Stimulated activated CD4-positive, alpha-beta T cell treated with anti-CD3 and anti-CD28 coated beads, Interleukin-12 subunit alpha, Interleukin-12 subunit beta, amount 100 ng/mL, for 24 hours (primary cell): ENCODE measurements around the gene PRKAG2.

Experiments
- DNase-seq, 2 experiments: peaks; one replicate each; pipeline ENCODE4 v3.0.0-alpha.2; 2020; ENCODE audit warnings: low read depth in 2 of 2

PRKAG2 gene

GRCh38 chr7:151866028-151866427 lies 10.9 kb downstream of the PRKAG2 start:
- no peak for DNase-seq

GRCh38 chr7:151865070-151865670 lies 11.7 kb downstream of the PRKAG2 start:
- DNase-seq: no peak

GRCh38 chr7:151864561-151864960 lies 12.4 kb downstream of the PRKAG2 start:
- DNase-seq: no peak

GRCh38 chr7:151864081-151864480 lies 12.8 kb downstream of the PRKAG2 start:
- no peak for DNase-seq

- DNase-seq: no peak
Measured at GRCh38 chr7:151863386-151864079, 13.4 kb downstream of the PRKAG2 start.

GRCh38 chr7:151862606-151863381 lies 14.1 kb downstream of the PRKAG2 start:
- DNase-seq: no peak

GRCh38 chr7:151861881-151862280 lies 15.0 kb downstream of the PRKAG2 start:
- no peak for DNase-seq

GRCh38 chr7:151860771-151861170 lies 16.1 kb downstream of the PRKAG2 start:
- DNase-seq: no peak

- no peak for DNase-seq
Measured at GRCh38 chr7:151859948-151860685, 16.8 kb downstream of the PRKAG2 start.

GRCh38 chr7:151859111-151859947 lies 17.6 kb downstream of the PRKAG2 start:
- no peak for DNase-seq

GRCh38 chr7:151858456-151858855 lies 18.5 kb downstream of the PRKAG2 start:
- DNase-seq: no peak

GRCh38 chr7:151857866-151858450 lies 19.0 kb downstream of the PRKAG2 start:
- no peak for DNase-seq

GRCh38 chr7:151857412-151857811 lies 19.5 kb downstream of the PRKAG2 start:
- no peak for DNase-seq

GRCh38 chr7:151856516-151856915 lies 20.4 kb downstream of the PRKAG2 start:
- DNase-seq: no peak

- no peak for DNase-seq
Measured at GRCh38 chr7:151856098-151856497, 20.8 kb downstream of the PRKAG2 start.

- DNase-seq: no peak
Measured at GRCh38 chr7:151854720-151855071, 22.2 kb downstream of the PRKAG2 start.

GRCh38 chr7:151853896-151854719 lies 22.8 kb downstream of the PRKAG2 start:
- DNase-seq: no peak

- DNase-seq: no peak
Measured at GRCh38 chr7:151852486-151853396, 24.2 kb downstream of the PRKAG2 start.

- no peak for DNase-seq
Measured at GRCh38 chr7:151851782-151852181, 25.1 kb downstream of the PRKAG2 start.
